DOHH2 (cell line): ENCODE measurements around the gene VPS41.

ENCODE experiments used
- CTCF ChIP-seq: fragments of 200-600 bp; sonication (generic); IDR thresholded peaks from one replicate; pipeline ENCODE4 v1.5.1; 2014; ENCODE audit warnings: antibody characterized with exemption, mild to moderate bottlenecking, low read depth, low read length; ENCODE audit not compliant: poor library complexity, severe bottlenecking
- EZH2phosphoT487 ChIP-seq: fragments of 200-600 bp; sonication (generic); IDR thresholded peaks from 2 replicates; pipeline ENCODE4 v1.6.1; 2017; ENCODE audit warnings: borderline replicate concordance, mild to moderate bottlenecking, antibody characterized with exemption, low read length, moderate library complexity, mixed read lengths

DNA sequence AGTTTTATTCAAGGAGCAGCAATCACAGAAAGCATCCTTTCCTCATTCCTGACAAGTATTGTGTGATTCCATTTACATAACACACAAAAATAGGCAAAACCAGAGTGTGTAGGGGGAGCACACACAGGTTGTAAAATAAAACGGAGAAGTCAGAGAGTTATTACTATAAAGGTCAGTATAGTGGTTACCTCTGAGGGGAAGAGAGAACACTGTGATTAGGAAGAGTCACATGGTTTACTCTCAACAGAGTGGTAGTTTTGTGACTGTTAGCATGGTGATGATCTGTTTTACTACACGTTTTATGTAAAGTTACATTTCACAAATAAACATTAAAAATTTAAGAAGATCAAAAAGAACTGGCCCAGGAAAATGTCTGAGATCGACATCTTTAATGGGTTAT lies 74.6 kb downstream of the VPS41 start:
- TF ChIP-seq CTCF (no peak), EZH2phosphoT487 (no peak)
